ENCODE data around the gene ELOVL5.
"Not testable (repeated sequence)": the region's sequence is repeated elsewhere in the genome, so short reads cannot be mapped to it uniquely, and the experiment has no call there.

ELOVL5 gene

GRCh38 chr6:53348371-53349208, at the start of gene ELOVL5:
ELOVL5 (minus strand) TSS chr6:53348950; CDS start chr6:53295699, 53,251 bp downstream.
- DNase-seq: peak; percentile 92

GRCh38 chr6:53397283-53397682, 48.5 kb upstream of the ELOVL5 start:
- no peak for DNase-seq

DNA sequence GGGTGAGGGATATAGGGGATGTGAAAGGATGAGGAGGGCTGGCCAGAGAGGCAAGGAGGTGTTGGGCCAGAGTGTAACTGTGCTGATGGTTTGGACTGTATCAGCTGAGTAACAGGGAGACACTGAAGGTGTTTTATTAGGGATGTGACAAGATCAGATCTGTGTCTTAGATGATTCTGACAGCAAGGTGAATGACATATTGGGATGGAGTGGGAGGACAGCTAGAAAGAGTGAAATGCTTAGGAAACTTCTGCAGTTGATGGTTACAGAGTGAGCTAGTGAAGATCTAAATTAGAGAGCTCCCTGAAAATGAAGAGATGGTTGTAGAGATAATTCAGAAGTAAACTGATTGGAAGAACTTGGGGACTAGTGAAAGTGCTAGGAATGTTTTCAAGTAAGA, 47.2 kb upstream of the ELOVL5 start:
- no peak for DNase-seq

DNA sequence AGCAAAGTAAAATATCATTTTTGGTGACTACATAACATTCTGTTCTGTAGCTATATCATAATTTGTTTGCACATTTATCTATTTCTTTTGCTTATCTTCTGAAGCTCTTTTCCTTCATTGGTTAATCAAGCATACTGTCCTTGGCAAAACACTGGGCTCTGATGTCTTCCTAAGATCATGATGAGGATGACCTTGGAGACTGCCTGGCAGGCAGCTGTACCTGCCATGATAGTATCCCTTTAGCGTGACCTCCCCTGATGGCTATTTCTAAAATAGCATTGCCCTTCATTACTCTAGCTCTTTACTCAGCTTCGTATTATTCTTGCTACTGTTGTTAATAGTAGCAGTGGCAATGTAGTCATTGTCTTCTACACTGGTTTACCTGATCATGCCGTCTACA, 46.0 kb upstream of the ELOVL5 start:
- no peak for DNase-seq

GRCh38 chr6:53391170-53391569, 42.4 kb upstream of the ELOVL5 start:
- DNase-seq: no peak

DNA sequence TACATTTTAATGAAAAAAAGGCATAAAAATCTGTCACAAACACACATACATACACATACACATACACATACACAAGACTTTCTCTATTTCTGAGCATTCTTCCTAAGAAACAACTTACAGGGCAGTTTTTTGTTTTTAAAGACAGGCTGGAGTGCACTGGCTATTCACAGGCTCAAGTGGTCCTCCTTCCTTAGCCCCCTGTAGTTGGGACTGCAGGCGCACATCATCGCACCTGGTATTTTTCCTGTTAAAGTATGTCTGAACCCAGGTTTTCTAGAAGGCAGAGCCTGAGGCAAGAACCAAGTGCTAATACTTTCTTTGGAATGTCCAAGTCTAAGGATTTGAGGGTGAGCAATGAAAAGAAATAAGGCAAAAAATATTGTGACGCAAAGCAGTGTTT, 41.3 kb upstream of the ELOVL5 start:
- no peak for DNase-seq

- DNase-seq: not testable (repeated sequence)
Measured at GRCh38 chr6:53388615-53389014, 39.9 kb upstream of the ELOVL5 start.

GRCh38 chr6:53382421-53382820, 33.7 kb upstream of the ELOVL5 start:
- no peak for DNase-seq

- no peak for DNase-seq
Measured at GRCh38 chr6:53378208-53378607, 29.5 kb upstream of the ELOVL5 start.

- DNase-seq: no peak
Measured at GRCh38 chr6:53377793-53378192, 29.0 kb upstream of the ELOVL5 start.

DNA sequence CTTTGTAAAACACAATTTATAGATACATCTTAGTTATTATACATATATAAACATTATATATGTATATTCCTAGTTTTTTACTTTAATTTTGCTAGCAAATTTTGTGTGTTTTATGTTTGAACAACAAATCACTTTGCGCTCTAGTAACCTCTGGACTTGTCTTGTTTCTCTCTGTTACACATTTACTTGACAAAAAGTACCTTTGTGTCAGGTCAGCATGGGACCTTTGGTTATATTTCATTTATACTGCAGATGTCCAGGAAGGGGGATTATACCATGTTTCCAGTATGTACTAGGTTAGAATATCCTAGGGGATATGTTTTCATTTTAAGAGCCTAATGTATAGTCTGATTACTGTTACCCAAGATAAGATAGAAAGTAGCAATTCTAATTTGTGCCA, 28.5 kb upstream of the ELOVL5 start:
- DNase-seq: no peak

DNA sequence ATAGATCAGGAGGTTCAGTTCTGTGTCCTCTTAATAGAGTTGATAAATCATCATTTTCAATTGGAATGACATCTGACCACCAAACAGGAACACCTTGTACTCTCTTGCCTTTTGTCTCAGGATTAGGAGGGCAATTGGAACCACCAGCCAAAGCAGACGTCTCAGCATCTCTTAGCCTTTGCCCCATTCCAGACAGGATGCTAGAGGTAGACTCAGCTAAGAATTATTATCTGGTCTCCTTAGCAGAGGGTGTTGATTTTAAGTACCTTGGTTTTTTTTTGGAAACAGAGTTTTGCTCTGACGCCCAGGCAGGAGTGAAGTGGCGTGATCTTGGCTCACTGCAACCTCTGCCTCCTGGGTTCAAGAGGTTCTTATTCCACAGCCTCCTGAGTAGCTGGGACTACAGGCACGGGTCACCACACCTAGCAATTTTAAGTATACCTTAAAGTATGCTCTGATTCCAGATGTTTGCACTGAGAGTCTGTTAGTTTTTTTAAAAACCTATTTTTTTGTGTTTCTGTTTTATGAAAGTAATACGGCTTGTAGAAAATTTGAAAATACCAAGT, 28.0 kb upstream of the ELOVL5 start:
- no peak for DNase-seq

GRCh38 chr6:53375847-53376246, 27.1 kb upstream of the ELOVL5 start:
- DNase-seq: no peak

- no peak for DNase-seq
Measured at GRCh38 chr6:53373638-53374037, 24.9 kb upstream of the ELOVL5 start.

DNA sequence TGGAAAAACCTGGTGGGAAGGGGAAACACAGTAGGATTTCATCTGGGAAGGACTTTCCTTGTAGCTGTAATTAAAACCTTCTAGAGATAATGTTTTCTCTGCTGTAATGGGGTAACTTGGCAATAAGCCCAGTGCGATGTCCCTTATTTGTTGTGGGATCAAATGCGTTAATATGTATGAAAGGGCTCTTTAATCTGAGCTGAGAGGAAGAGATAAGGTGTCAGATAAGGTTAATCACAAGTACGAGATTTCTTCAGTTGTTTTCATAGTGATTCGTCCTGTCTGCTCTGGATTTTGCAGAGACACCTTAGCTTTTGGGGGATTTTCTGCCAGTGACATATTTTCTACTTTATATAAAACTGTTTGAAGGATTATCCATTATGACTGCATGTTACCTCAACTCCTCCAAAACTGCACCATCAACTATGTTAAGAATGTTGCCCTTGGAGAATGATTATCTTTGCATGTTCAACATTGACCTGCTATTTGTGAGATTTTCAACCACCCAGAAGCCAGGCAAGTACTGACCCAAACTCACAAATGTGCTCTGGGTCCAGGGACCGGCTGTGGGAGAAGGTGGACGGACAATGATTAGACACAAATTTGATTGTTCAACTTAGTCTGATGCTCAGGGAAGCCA, 21.2 kb upstream of the ELOVL5 start:
- DNase-seq: no peak

DNA sequence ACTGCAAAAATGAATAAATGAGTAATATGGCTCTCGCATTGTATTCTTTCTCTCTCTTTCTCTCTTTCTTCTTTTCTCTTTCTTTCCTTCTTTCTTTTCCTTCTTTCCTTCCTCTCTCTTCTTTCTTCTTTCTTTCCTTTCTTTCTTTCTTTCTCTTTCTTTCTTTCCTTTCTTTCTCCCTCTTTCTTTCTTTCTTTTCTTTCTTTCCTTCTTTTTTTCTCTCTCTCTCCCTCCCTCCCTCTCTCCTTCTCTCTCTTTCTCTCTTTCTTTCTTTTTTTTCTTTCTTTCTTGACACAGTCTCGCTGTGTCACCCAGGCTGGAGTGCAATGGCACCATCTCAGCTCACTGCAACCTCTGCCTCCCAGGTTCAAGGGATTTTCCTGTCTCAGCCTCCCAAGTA, 20.3 kb upstream of the ELOVL5 start:
- DNase-seq: no peak

- no peak for DNase-seq
Measured at GRCh38 chr6:53366128-53366641, 17.4 kb upstream of the ELOVL5 start.

GRCh38 chr6:53363341-53364079, 14.8 kb upstream of the ELOVL5 start:
- no peak for DNase-seq

GRCh38 chr6:53361549-53362031, 12.8 kb upstream of the ELOVL5 start:
- DNase-seq: peak; percentile 9

- DNase-seq: no peak
Measured at GRCh38 chr6:53360093-53360912, 11.6 kb upstream of the ELOVL5 start.

GRCh38 chr6:53359843-53360092, 11.0 kb upstream of the ELOVL5 start:
- DNase-seq: no peak

DNA sequence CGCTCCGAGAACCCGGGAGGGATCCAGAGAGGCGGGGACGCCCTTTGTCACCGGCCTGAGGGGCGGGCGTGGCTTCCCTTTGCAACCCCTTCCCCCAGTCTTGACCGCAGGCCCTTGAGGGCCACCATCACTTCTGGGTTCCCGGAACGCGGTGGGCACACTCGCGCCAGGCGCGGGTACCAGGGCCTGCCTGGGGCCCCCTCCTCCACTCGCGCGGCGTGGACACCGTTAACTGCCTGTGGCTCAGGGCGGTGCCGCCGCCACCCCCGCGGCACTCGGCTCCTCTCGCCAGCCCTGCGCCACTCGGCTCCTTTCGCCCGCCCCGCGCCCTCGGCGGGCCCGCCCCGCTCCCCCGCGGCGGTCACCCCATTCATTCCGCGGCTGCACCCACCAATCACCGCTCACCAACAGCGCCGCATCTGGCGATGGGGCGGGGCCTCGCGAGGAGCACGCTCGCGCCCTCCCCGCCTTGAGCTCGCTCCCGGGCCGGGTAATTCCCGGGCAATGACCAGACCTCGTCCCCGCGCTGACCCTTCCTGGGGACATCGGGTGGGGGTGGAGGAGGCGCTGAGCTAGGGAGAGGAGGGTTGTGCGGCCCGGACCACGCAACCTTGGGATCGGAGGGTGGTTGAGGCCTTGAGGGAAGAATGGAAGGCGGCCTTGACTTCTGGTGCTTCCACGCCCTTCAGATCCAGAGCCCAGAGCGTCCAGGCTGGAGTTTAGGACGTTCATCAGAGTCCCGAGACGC, 10.5 kb upstream of the ELOVL5 start:
- DNase-seq: peak; percentile 92
